Suprapubic skin (tissue), 3 donors: ENCODE results near the gene DGCR2.

ENCODE experiments used
- CTCF ChIP-seq, 2 donors: fragments of 200-600 bp in 1 of 2; fragments of 450-650 bp in 1 of 2; sonication (generic) in 1 of 2; IDR thresholded peaks; one replicate each; pipeline ENCODE4 v1.5.1; 2016 to 2019; ENCODE audit warnings: antibody characterized with exemption in 2 of 2, mild to moderate bottlenecking in 1 of 2, moderate library complexity in 1 of 2
- POLR2AphosphoS5 ChIP-seq, 3 donors: sonication (generic); formaldehyde crosslinking; IDR thresholded peaks; one replicate each; pipeline ENCODE4 v1.6.1; 2017; ENCODE audit warnings: antibody characterized with exemption in 3 of 3

GRCh38 chr22:18991821-18992442 lies 130.3 kb downstream of the DGCR2 start:
- TF ChIP-seq CTCF (IDR thresholded peaks at IDR 0.05) (no peak), POLR2AphosphoS5 (IDR thresholded peaks at IDR 0.05) (no peak)
